Measurements from ENCODE around the gene ZBTB46.

Gene ZBTB46

GRCh38 chr20:63711085-63711645 lies 119.9 kb downstream of the ZBTB46 start:
- TF ChIP-seq CTCF (IDR thresholded peaks at IDR 0.05; ENCODE audit: borderline replicate concordance, control extremely low read depth, extremely low read depth, insufficient read depth, missing control alignments): no peak
- in situ Hi-C loops (cut with MboI; ENCODE audit: low sequenced_read_pairs, unreplicated experiment): no loop called here
- DNase-seq (ENCODE audit: low spot score): no peak

DNA sequence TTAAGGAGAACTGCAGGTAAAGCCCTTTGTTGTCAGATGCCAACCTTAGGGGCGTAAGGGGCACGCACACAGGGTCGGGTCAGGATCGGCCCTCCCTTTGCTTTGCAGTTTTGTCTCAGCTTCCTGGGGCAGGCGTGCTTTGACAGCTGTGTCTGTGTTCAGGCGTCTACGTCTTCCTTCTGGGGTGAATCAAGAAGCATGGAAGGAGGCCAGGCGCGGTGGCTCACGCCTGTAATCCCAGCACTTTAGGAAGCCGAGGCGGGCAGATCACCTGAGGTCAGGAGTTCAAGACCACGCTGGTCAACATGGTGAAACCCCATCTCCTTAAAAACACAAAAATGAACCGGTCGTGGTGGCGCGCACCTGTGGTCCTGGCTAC lies 121.9 kb downstream of the ZBTB46 start:
- in situ Hi-C loops (cut with MboI; ENCODE audit: low sequenced_read_pairs, unreplicated experiment): loop anchor here (10.0 kb wide), 1 partner anchor 146 kb away; no protein-coding TSS in a partner anchor
- DNase-seq (ENCODE audit: low spot score): no peak

GRCh38 chr20:63708301-63709148 lies 122.5 kb downstream of the ZBTB46 start:
- in situ Hi-C loops (cut with MboI; ENCODE audit: low sequenced_read_pairs, unreplicated experiment): loop anchor here (10.0 kb wide), 1 partner anchor 146 kb away; no protein-coding TSS in a partner anchor
- peak; percentile 36 for DNase-seq (ENCODE audit: low spot score)
- no peak for TF ChIP-seq CTCF (IDR thresholded peaks at IDR 0.05; ENCODE audit: borderline replicate concordance, control extremely low read depth, extremely low read depth, insufficient read depth, missing control alignments)

More for the DNA sequence above, 121.9 kb downstream of the ZBTB46 start:
- TF ChIP-seq CTCF (IDR thresholded peaks at IDR 0.05; ENCODE audit: borderline replicate concordance, control extremely low read depth, extremely low read depth, insufficient read depth, missing control alignments): no peak

GRCh38 chr20:63707558-63708300 lies 123.3 kb downstream of the ZBTB46 start, which contains the start of the genes ARFRP1 and ZGPAT:
ARFRP1 (minus strand) TSS chr20:63707976; CDS start chr20:63707091, 885 bp downstream.
ZGPAT (plus strand) TSS chr20:63708039; CDS start chr20:63708581, 542 bp downstream.
- in situ Hi-C loops (cut with MboI; ENCODE audit: low sequenced_read_pairs, unreplicated experiment): loop anchor here (10.0 kb wide), 1 partner anchor 147 kb away; no protein-coding TSS in a partner anchor
- TF ChIP-seq CTCF (IDR thresholded peaks at IDR 0.05; ENCODE audit: borderline replicate concordance, control extremely low read depth, extremely low read depth, insufficient read depth, missing control alignments): no peak
- peak; percentile 93 for DNase-seq (ENCODE audit: low spot score)

DNA sequence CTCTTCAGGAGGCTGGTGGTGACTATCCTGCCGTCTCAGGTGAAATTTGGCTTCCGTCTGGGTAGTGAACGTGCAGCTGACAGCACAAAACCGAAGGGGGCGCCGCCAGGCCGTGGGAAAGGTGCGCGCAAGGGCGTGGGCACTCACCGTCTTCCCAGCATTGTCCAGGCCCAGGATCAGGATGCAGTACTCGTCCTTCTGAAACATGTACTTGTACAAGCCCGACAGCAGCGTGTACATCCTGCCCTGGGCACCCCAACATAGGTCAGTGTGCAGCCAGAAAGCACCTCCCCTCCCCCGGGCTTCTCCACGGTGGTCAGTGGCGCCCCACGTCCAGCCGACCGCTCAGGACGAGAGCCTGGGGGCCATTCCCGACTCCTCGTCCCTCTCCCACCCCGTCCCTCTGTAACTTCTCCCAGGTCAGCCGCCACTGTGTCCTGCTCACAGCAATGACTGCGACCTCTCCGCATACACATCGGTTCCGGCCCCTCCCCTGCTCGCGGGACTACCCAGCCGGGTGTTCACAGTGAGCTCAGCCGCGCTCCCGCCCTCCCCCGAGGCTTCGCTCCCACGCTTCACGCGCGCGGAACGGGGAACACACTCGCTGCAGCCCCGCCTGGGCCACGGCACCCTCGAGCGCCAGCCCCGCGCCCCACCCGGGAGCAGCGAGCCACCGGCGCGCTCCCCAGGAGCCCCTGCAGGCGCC lies 124.1 kb downstream of the ZBTB46 start:
- peak; percentile 78 for DNase-seq (ENCODE audit: low spot score)
- in situ Hi-C loops (cut with MboI; ENCODE audit: low sequenced_read_pairs, unreplicated experiment): loop anchor here (10.0 kb wide), 1 partner anchor 148 kb away; no protein-coding TSS in a partner anchor
- peak; percentile 76 for TF ChIP-seq CTCF (IDR thresholded peaks at IDR 0.05; ENCODE audit: borderline replicate concordance, control extremely low read depth, extremely low read depth, insufficient read depth, missing control alignments)

Measured in GM13976 (cell line).